Left kidney (tissue), 8 donors: Measurements from ENCODE around the gene CIZ1. TPM values are rescaled to one million over a fixed set of nuclear protein-coding genes. Genes with fewer than 3 reads are reported as not detected.
A peak's percentile ranks its signal among the peaks of the same experiment; 100 is the strongest.
"Not testable (repeated sequence)": the region's sequence is repeated elsewhere in the genome, so short reads cannot be mapped to it uniquely, and the experiment has no call there.

ENCODE experiments used
- DNase-seq: peaks from one replicate; pipeline ENCODE4 v3.0.0-alpha.2; 2013
- long read RNA-seq, 8 donors: transcript quantifications; one replicate each; lab custom pipeline, GENCODE V29; 2026
- polyA plus RNA-seq: library from polyadenylated mRNA; unstranded; fragments of 120-200 nt; gene quantifications from one replicate; pipeline ENCODE4 v1.2.1, GENCODE V29; 2013; ENCODE audit not compliant: insufficient read length

Gene CIZ1
- polyA plus RNA-seq = 139 TPM
- long read RNA-seq, donor 1, transcript CIZ1-222 (2 exons, 339 nt) = minor isoform, 5 of 73 reads
- long read RNA-seq, donor 1, transcript CIZ1-220 (3 exons, 843 nt) = major isoform, 9 of 73 reads
- long read RNA-seq, donor 1, partial matches to known transcripts = 51 of 73 reads
- long read RNA-seq, donor 1, other reads (novel, unspliced or antisense) = 0 of 73 reads
- long read RNA-seq, donor 2, transcript CIZ1-220 (3 exons, 843 nt) = minor isoform, 5 of 245 reads
- long read RNA-seq, donor 2, transcript CIZ1-222 (2 exons, 339 nt) = major isoform, 7 of 245 reads
- long read RNA-seq, donor 2, partial matches to known transcripts = 199 of 245 reads
- long read RNA-seq, donor 2, other reads (novel, unspliced or antisense) = 31 of 245 reads
- long read RNA-seq, donor 3, transcript CIZ1-204 (17 exons, 2,984 nt) = major isoform, 5 of 30 reads
- long read RNA-seq, donor 3, partial matches to known transcripts = 16 of 30 reads
- long read RNA-seq, donor 3, other reads (novel, unspliced or antisense) = 0 of 30 reads
- long read RNA-seq, donor 4, partial matches to known transcripts = 0 of 1 reads
- long read RNA-seq, donor 4, other reads (novel, unspliced or antisense) = 0 of 1 reads
- long read RNA-seq, donor 5, partial matches to known transcripts = 6 of 18 reads
- long read RNA-seq, donor 5, other reads (novel, unspliced or antisense) = 0 of 18 reads
- long read RNA-seq, donor 6, transcript CIZ1-222 (2 exons, 339 nt) = major isoform, 6 of 54 reads
- long read RNA-seq, donor 6, partial matches to known transcripts = 28 of 54 reads
- long read RNA-seq, donor 6, other reads (novel, unspliced or antisense) = 13 of 54 reads
- long read RNA-seq, donor 7, transcript CIZ1-222 (2 exons, 339 nt) = minor isoform, 5 of 296 reads
- long read RNA-seq, donor 7, transcript CIZ1-220 (3 exons, 843 nt) = major isoform, 10 of 296 reads
- long read RNA-seq, donor 7, partial matches to known transcripts = 215 of 296 reads
- long read RNA-seq, donor 7, other reads (novel, unspliced or antisense) = 60 of 296 reads
- long read RNA-seq, donor 8, partial matches to known transcripts = 19 of 28 reads
- long read RNA-seq, donor 8, other reads (novel, unspliced or antisense) = 0 of 28 reads

GRCh38 chr9:128191406-128192046, at the start of gene CIZ1:
Gene CIZ1, minus strand, starts transcription at chr9:128191572. Its CDS starts 715 bp downstream, at chr9:128190857.
- DNase-seq = peak; percentile 78

DNA sequence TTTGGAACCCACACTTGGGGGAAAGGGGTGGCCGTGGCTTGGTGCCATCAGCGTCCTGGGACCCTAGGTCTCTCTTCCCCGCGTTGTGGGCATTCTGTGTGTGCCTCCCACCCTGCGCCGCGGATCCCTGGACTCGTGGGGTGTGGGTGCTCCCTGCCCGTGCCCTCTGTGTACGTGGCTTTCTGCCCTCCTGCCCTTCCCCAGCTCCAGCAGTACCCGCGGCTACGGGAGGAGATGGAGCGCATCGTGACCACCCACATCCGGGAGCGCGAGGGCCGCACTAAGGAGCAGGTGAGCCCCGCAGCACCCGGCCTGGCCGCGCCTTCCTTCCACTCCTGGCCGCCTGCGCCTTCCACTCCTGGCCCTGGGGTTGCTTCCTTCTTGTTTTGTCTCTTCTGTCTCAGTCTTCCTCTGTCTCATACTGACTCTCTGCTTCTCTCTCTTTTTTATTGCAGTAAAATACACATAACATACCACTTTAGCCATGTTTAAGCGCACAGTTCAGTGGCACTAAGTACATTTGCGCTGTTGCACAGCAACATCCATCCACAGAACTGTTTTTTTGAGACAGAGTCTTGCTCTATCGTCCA, 42.5 kb upstream of the CIZ1 start:
- DNase-seq = no peak

DNA sequence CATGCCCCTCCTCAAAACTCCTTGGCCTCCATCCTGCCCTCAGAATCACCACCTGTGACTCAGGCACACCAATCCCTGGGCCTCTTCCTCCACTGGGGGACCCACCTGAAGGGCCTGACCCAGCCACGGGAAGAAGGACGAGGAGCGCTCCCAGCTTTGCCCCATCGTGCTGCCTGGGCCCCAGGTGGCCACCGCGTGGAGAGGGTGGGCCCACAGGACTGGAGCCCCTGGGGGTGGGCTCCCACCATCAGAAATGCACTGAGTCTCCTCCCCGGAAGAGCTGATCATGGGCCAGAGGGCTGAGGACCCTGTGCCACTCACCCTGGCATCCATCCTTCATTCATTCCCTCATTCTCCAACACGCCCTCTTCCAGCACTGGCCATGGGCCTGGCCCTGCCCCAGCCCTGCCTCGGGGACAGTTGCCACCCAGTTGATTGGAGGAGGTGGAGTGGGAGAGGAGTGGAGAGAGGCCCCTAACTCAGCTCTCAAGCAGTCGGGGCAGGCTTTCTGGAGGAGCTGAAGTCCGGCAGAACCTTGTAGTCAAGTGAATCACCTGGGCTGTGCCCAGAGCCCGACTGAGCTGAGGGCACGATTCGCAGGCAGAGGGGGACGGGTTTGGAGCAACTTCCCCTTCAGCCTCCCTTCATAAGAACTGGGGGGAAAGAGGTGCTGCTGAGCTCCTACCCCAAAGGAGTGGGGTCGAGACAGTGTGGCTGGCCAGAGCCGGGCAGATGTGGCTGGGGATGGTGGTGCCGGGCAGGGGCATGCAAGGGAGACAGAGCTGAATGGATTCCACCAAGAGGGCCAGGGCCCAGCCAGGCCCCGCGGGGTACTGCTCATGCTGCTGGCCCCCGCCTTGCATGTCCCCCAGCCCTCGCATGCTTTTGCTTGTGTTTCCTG, 41.4 kb upstream of the CIZ1 start:
- DNase-seq = no peak

DNA sequence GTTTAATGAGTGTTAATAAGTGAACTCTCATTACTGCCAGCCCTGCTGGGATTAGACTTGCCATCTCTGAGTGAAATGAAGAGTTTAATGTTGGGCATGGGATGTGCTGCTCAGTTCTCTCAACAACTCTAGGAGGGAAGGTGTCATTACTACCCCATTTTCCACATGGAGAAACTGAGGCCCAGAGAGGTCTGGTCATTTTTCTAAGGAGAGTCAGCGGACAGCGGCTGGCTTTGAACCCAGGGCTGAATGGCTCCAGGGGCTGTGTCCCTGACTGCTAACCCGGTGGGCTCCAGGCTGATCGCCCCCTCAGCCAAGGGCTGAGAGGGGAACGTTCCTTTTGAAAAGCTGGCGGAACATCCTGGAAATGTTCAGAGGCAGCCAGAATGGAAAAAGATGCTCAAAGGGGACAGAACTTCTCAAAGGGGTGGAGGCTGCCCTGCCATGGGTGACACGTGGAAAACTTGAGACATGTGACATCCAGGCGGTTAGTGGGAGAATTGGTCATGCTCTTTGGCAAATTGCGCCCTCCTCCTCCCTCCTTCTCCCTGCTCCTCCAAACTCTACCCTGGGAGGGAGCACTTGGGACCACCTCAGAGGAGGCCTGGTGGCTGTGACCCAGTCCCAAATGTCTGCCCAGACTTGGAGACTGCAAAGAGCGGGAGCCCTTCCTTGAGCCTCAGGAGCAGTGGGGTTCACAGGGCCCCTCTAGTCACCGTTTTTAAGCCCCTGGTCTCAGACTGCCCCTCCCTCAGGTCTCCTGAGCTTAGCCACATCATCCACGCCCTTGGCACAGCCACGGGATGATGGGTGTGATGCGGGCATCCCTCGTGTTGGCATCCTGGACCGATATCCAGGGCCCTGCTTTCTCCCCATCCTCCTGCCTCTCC, 40.5 kb upstream of the CIZ1 start:
- DNase-seq = no peak

DNA sequence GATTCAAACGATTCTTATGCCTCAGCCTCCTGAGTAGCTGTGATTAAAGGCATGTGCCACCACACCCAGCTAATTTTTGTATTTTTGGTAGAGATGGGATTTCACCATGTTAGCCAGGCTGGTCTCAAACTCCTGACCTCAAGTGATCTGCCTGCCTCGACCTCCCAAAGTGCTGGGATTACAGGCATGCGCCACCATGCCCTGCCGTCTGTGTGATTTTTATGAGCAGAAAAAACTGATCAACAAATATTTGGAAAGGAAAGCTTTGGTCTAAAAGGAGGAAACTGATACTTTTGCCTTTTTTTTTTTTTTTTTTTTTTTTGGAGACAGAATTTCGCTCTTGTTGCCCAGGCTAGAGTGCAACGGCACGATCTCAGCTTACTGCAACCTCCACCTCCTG, 39.5 kb upstream of the CIZ1 start:
- not testable (repeated sequence) for DNase-seq

- DNase-seq = no peak
These were observed 35.0 kb upstream of the CIZ1 start for GRCh38 chr9:128226412-128226801.

GRCh38 chr9:128225770-128226411, 34.5 kb upstream of the CIZ1 start:
- DNase-seq = no peak

GRCh38 chr9:128224877-128225276, 33.5 kb upstream of the CIZ1 start:
- DNase-seq = no peak

GRCh38 chr9:128222880-128223670, 31.7 kb upstream of the CIZ1 start:
- DNase-seq = no peak

DNA sequence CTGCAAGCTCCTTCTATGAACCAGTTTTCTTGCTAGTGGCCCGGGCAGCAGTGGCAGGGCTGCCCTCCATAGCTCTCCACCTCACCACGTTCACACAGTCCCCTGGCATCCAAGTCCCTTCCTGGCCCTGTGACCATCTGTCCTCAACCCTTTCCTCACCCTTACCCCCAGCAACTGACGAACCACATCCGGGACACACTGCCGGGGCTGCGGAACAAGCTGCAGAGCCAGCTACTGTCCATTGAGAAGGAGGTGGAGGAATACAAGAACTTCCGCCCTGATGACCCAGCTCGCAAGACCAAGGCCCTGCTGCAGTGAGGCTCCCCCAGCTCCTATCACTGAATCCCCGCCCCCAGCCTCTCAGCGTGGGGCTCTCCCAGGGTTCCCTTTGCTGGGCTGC, 30.7 kb upstream of the CIZ1 start:
- no peak for DNase-seq

GRCh38 chr9:128219831-128220230, 28.5 kb upstream of the CIZ1 start:
- no peak for DNase-seq

DNA sequence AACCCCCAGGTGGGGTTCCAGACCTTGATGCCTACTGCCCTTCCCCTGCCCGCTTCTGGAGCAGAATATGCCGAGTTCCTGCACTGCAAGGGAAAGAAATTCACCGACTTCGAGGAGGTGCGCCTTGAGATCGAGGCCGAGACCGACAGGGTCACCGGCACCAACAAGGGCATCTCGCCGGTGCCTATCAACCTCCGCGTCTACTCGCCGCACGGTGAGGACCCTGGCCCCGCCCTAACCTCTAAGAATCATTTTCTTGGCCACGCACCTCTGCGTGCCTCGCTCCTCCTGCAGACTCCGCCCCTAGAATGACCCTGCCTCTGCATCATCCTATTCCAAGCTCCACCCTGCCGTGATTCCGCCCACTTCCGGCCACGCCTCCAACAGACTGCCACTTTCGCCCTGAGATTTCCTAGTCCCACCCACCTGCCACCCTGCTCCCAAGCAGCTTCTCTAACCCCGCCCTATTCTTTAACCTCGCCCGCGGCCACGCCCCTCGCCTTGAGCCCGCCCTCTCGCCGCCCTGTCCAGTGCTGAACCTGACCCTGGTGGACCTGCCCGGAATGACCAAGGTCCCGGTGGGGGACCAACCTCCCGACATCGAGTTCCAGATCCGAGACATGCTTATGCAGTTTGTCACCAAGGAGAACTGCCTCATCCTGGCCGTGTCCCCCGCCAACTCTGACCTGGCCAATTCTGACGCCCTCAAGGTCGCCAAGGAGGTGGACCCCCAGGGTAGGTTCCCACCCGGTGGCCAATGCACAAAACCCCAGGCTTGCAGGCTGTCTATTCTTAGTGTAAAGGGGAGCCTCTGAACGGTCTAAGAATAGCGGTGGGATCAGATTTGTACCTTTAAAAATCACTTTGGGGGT, 27.4 kb upstream of the CIZ1 start:
- DNase-seq = peak; percentile 94

DNA sequence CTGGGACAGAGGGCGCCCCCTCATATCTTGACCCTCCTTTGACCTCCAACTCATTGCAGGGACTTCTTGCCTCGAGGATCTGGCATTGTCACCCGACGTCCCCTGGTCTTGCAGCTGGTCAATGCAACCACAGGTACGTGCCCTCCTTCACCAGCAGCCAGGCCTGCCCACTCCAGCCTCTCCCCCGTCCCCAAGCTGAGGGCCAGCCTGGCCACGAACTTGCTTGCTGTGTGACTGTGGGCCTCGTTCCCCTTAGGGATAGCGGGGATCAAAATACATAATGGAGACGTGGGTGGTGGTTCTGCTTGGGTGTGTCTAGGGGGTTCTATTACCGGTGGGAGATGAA, 26.8 kb upstream of the CIZ1 start:
- no peak for DNase-seq

GRCh38 chr9:128216781-128217553, 25.6 kb upstream of the CIZ1 start:
- no peak for DNase-seq

- DNase-seq = no peak
These were observed 24.4 kb upstream of the CIZ1 start for GRCh38 chr9:128215491-128216409.
